Ovary (tissue), 9 donors: Measurements from ENCODE around the gene C4BPB. TPM values are rescaled to one million over a fixed set of nuclear protein-coding genes. Genes with fewer than 3 reads are reported as not detected.

Experiments used
- DNase-seq, 5 donors: peaks; one replicate each; pipeline ENCODE4 v3.0.0-alpha.2; 2019 to 2020
- H3K27ac ChIP-seq, 2 donors: fragments of 200-600 bp; one replicate each; pipeline versions ENCODE4 v1.5.1 to v1.8.0; 2019 to 2022
- H3K27me3 ChIP-seq: fragments of 200-600 bp; one replicate; pipeline ENCODE4 v1.8.0; 2022
- H3K36me3 ChIP-seq: fragments of 200-600 bp; sonication (generic); one replicate; pipeline ENCODE4 v1.5.1; 2019
- H3K4me1 ChIP-seq: one replicate; pipeline ENCODE4 v1.8.1; 2013; ENCODE audit warnings: mild to moderate bottlenecking, moderate library complexity; ENCODE audit not compliant: insufficient read depth
- H3K4me3 ChIP-seq: fragments of 200-600 bp; sonication (generic); one replicate; pipeline ENCODE4 v1.5.1; 2017
- H3K9me3 ChIP-seq, 2 donors: fragments of 200-600 bp in 1 of 2; sonication (generic) in 1 of 2; one replicate each; pipeline versions ENCODE4 v1.5.1 to v1.8.1; 2013 to 2019; ENCODE audit warnings: mild to moderate bottlenecking in 1 of 2, moderate library complexity in 1 of 2
- CTCF ChIP-seq, 3 donors: fragments of 450-650 bp in 2 of 3; fragments of 200-600 bp in 1 of 3; IDR thresholded peaks; one replicate each; pipeline versions ENCODE4 v1.5.1 to v1.8.0; 2016 to 2022; ENCODE audit warnings: antibody characterized with exemption in 3 of 3, mild to moderate bottlenecking in 1 of 3
- EP300 ChIP-seq: sonication (generic); formaldehyde crosslinking; IDR thresholded peaks from one replicate; pipeline ENCODE4 v1.6.1; 2017; ENCODE audit warnings: antibody characterized with exemption
- POLR2A ChIP-seq: fragments of 450-650 bp; IDR thresholded peaks from one replicate; pipeline ENCODE4 v1.6.1; 2017; ENCODE audit warnings: antibody characterized with exemption, mild to moderate bottlenecking, moderate library complexity
- WGBS, 3 donors: extraction: QIAGEN DNeasy Blood & Tissue Kit in 1 of 3; methylation state at CpG; one replicate each; pipeline versions ENCODE4 v1.1.5 to v1.1.7; 2013 to 2017; 5-methylcytosine and 5-hydroxymethylcytosine counted together
- intact Hi-C, 4 donors: fragments of 100-400 bp; cut with DNase I; formaldehyde crosslinking; loops; one replicate each; pipeline versions ENCODE4 v1.11.0 to v1.15.1; 2022 to 2023
- polyA plus RNA-seq, 2 donors: library from polyadenylated mRNA; stranded (reverse); fragments of 200-250 nt in 1 of 2; fragments of 350-450 nt in 1 of 2; fragmentation: Illumina TruSeq in 1 of 2; extraction: RNeasy Lipid Tissue Mini Kit (QIAGEN cat#74804) in 1 of 2; gene quantifications; one replicate each; pipeline ENCODE4 v1.2.3, GENCODE V29; 2013 to 2014
- total RNA-seq, 7 donors: library from RNA; depleted of rRNA in 2 of 7; stranded (reverse); fragments of >200 nt in 2 of 7; fragmentation: NEBNext Ultra II Directional in 3 of 7; extraction: Animal tissue kit (Norgen Biotek cat#: 25700) in 3 of 7; gene quantifications; one replicate each; pipeline versions ENCODE4 v1.1.0 to v1.2.4, GENCODE V29; 2016 to 2023
- donor health status: DM: no; HTN: no; CAD: no; lungs with moderate emphysema.
- donor health status: DM: no; HTN: no; CAD: no.
- donor health status: Bipolar disorder and iron deficiency.
- donor health status: DM: yes; HTN: yes; CAD: no.
- donor health status: DM: no; HTN: no; CAD: no.
- donor health status: DM: yes; HTN: yes; CAD: no.

C4BPB gene
- total and polyA plus RNA-seq, 9 donors, result 2.5 to 88.5 (median 20.3) TPM

GRCh38 chr1:207134581-207134980 is 45.9 kb downstream of the C4BPB start:
- no peak for TF ChIP-seq EP300
- TF ChIP-seq CTCF (IDR thresholded peaks at IDR 0.05), result no peak
- no peak for TF ChIP-seq POLR2A
- WGBS, 3 donors, result 88 to 100% (median 96%) methylated on average over 1 of the region's 1 CpG

GRCh38 chr1:207139616-207140015 is 51.0 kb downstream of the C4BPB start:
- Histone ChIP-seq H3K9me3 (no peaks in the 10 kb centered on the region), H3K27ac (no peak overlapping the region), H3K36me3 (no peaks in the 10 kb centered on the region), H3K4me3 (no peak overlapping the region), H3K27me3 (no peaks in the 10 kb centered on the region), H3K4me1 (no peaks in the 10 kb centered on the region)
- DNase-seq, result no peak
- 92 to 97% (median 96%) methylated on average over 1 of the region's 1 CpG for WGBS, 3 donors
- intact Hi-C loops, result no loop called here
- TF ChIP-seq CTCF (IDR thresholded peaks at IDR 0.05) (no peak), POLR2A (no peak), EP300 (no peak)

More at GRCh38 chr1:207134581-207134980, 45.9 kb downstream of the C4BPB start:
- H3K27ac ChIP-seq, result no peak overlapping the region
- H3K4me1 ChIP-seq, result no peaks in the 10 kb centered on the region
- no peaks in the 10 kb centered on the region for H3K36me3 ChIP-seq
- no peaks in the 10 kb centered on the region for H3K27me3 ChIP-seq
- DNase-seq, result no peak
- no peak overlapping the region for H3K4me3 ChIP-seq
- no peaks in the 10 kb centered on the region for H3K9me3 ChIP-seq
- intact Hi-C loops, result no loop called here

GRCh38 chr1:207140536-207140935 is 51.9 kb downstream of the C4BPB start:
- no peaks in the 10 kb centered on the region for H3K27me3 ChIP-seq
- no peak for TF ChIP-seq EP300
- no peak overlapping the region for H3K4me3 ChIP-seq
- H3K27ac ChIP-seq, result no peak overlapping the region
- DNase-seq, result no peak
- H3K9me3 ChIP-seq, result no peaks in the 10 kb centered on the region
- H3K4me1 ChIP-seq, result no peaks in the 10 kb centered on the region
- intact Hi-C loops, result no loop called here
- no peaks in the 10 kb centered on the region for H3K36me3 ChIP-seq
- 82 to 91% (median 91%) methylated on average over 1 of the region's 1 CpG for WGBS, 3 donors

- intact Hi-C loops, result no loop called here
- Histone ChIP-seq H3K4me3 (no peak overlapping the region), H3K4me1 (no peaks in the 10 kb centered on the region), H3K27me3 (no peaks in the 10 kb centered on the region), H3K9me3 (no peaks in the 10 kb centered on the region), H3K36me3 (no peaks in the 10 kb centered on the region), H3K27ac (no peak overlapping the region)
- no peak for DNase-seq
- 78 to 86% (median 81%) methylated on average over 5 of the region's 5 CpGs for WGBS, 3 donors
- TF ChIP-seq POLR2A (no peak), EP300 (no peak), CTCF (IDR thresholded peaks at IDR 0.05) (no peak)
Observed at GRCh38 chr1:207145401-207146058, 56.9 kb downstream of the C4BPB start.

Other genes starting within 250 kb of the C4BPB start
- 1 to 10 TPM in 1 of 7 donors, not detected in 6; 2.6 TPM for gene IL20, start 223.2 kb upstream of the C4BPB start, total RNA-seq
- under 1 TPM in 1 of 2 donors, not detected in 1; 0.30 TPM for gene IL20, start 223.2 kb upstream of the C4BPB start, polyA plus RNA-seq
- 1 to 10 TPM in 1 of 7 donors, under 1 TPM in 1, not detected in 5; 0.72 to 1.8 TPM for gene IL24, start 191.4 kb upstream of the C4BPB start, total RNA-seq
- under 1 TPM in 1 of 2 donors, not detected in 1; 0.10 TPM for gene IL24, start 191.4 kb upstream of the C4BPB start, polyA plus RNA-seq
- gene FCMR, start 166.9 kb upstream of the C4BPB start, total RNA-seq, result 1 to 10 TPM in 4 of 7 donors, under 1 TPM in 3; 0.38 to 8.4 (median 1.6) TPM
- 1 to 10 TPM; 2.6 to 6.5 TPM for gene FCMR, start 166.9 kb upstream of the C4BPB start, polyA plus RNA-seq
- gene PIGR, start 142.4 kb upstream of the C4BPB start, total RNA-seq, result 1 to 10 TPM in 3 of 7 donors, under 1 TPM in 3, not detected in 1; 0.10 to 5.3 (median 1.2) TPM
- under 1 TPM; 0.04 to 0.07 TPM for gene PIGR, start 142.4 kb upstream of the C4BPB start, polyA plus RNA-seq
- gene FCAMR, start 118.4 kb upstream of the C4BPB start, total RNA-seq, result not detected
- not detected for gene FCAMR, start 118.4 kb upstream of the C4BPB start, polyA plus RNA-seq
- gene C1orf116, start 56.1 kb upstream of the C4BPB start, total RNA-seq, result 1 to 10 TPM in 2 of 7 donors, under 1 TPM in 3, not detected in 2; 0.10 to 1.6 (median 0.72) TPM
- gene C1orf116, start 56.1 kb upstream of the C4BPB start, polyA plus RNA-seq, result under 1 TPM; 0.02 to 0.07 TPM
- gene YOD1, start 37.7 kb upstream of the C4BPB start, total RNA-seq, result 1 to 10 TPM; 4.7 to 8.4 (median 6.3) TPM
- 1 to 10 TPM; 2.2 to 3.5 TPM for gene YOD1, start 37.7 kb upstream of the C4BPB start, polyA plus RNA-seq
- 10 to 100 TPM in 2 of 7 donors, 1 to 10 TPM in 5; 5.0 to 11.4 (median 8.7) TPM for gene PFKFB2, start 35.6 kb upstream of the C4BPB start, total RNA-seq
- 1 to 10 TPM; 3.0 to 7.7 TPM for gene PFKFB2, start 35.6 kb upstream of the C4BPB start, polyA plus RNA-seq
- 1 to 10 TPM in 3 of 7 donors, under 1 TPM in 4; 0.23 to 3.5 (median 0.45) TPM for gene C4BPA, start 15.4 kb downstream of the C4BPB start, total RNA-seq
- 1 to 10 TPM; 1.8 to 2.3 TPM for gene C4BPA, start 15.4 kb downstream of the C4BPB start, polyA plus RNA-seq
- gene CD55, start 232.8 kb downstream of the C4BPB start, total RNA-seq, result 100 to 1,000 TPM in 2 of 7 donors, 10 to 100 TPM in 5; 32.8 to 237 (median 89.7) TPM
- gene CD55, start 232.8 kb downstream of the C4BPB start, polyA plus RNA-seq, result 100 to 1,000 TPM in 1 of 2 donors, 10 to 100 TPM in 1; 82.9 to 136 TPM